GM12801 (cell line): ENCODE measurements around the gene IQCN.

Experiments
- CTCF ChIP-seq: IDR thresholded peaks from one replicate; pipeline ENCODE4 v1.5.1; 2011; ENCODE audit warnings: control low read depth; ENCODE audit not compliant: insufficient read length; ENCODE audit errors: extremely low read depth

Gene IQCN

GRCh38 chr19:18317961-18318800 is 43.9 kb upstream of the IQCN start:
- no peak for TF ChIP-seq CTCF

GRCh38 chr19:18313398-18313797 is 39.1 kb upstream of the IQCN start:
- no peak for TF ChIP-seq CTCF

- no peak for TF ChIP-seq CTCF
Observed at GRCh38 chr19:18312092-18312534, 37.9 kb upstream of the IQCN start.

- TF ChIP-seq CTCF = no peak
Observed at GRCh38 chr19:18311502-18312091, 37.3 kb upstream of the IQCN start.

GRCh38 chr19:18310966-18311365 is 36.7 kb upstream of the IQCN start:
- no peak for TF ChIP-seq CTCF

GRCh38 chr19:18310118-18310909 is 36.1 kb upstream of the IQCN start:
- TF ChIP-seq CTCF = no peak

GRCh38 chr19:18309525-18310064 is 35.3 kb upstream of the IQCN start:
- no peak for TF ChIP-seq CTCF
